Keratinocyte (primary cell): ENCODE results near the gene PRELID1.

Source experiments
- CTCF ChIP-seq, 3 experiments: IDR thresholded peaks in 1 of 3; conservative IDR thresholded peaks in 1 of 3; optimal IDR thresholded peaks in 1 of 3; 2 replicates in 2 of 3; 3 replicates in 1 of 3; pipeline versions ENCODE3 to v1.5.1; 2011; ENCODE audit warnings: low read length in 3 of 3, mild to moderate bottlenecking in 3 of 3, moderate library complexity in 2 of 3, control low read depth in 1 of 3, inconsistent platforms in 1 of 3; ENCODE audit not compliant: insufficient read depth in 2 of 3; ENCODE audit errors: extremely low read depth in 1 of 3
- EZH2 ChIP-seq: IDR thresholded peaks from one replicate; pipeline ENCODE4 v1.6.1; 2012; ENCODE audit warnings: inconsistent platforms, mild to moderate bottlenecking, low read length, moderate library complexity

DNA sequence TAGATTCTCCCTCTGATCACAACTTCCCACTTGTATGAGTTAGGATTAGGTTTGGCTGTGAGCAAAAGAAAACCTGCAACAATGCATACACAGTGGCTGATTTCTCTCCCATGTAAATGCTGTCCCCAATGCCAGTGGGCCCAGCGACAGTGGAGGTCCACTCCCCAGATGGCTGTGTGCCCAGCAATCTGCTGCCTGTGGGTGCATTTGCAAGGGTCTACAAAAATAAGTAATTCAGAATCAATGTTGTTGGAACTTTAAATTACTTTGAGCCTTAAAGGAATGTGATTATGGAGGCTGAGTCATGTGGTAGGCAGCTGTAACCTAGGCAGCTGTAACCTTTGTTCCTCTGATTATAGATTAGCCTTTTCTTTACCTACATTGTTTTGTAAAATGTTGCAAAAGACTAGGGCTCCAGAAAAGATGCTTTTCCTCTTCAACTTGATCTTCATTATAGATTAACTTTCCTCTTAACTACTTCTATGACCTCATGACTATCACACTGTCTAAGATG, 22.3 kb downstream of the PRELID1 start:
- TF ChIP-seq CTCF (optimal IDR thresholded peaks at IDR 0.05 in 1 of 3, IDR thresholded peaks at IDR 0.05 in 1 of 3, conservative IDR thresholded peaks at IDR 0.05 in 1 of 3; ENCODE audit: extremely low read depth in 1 of 3, insufficient read depth in 2 of 3, low read length in 3 of 3) (no peak), EZH2 (no peak)
